NB4 (cell line): ENCODE results near the gene TEX44.
A peak's percentile ranks its signal among the peaks of the same experiment; 100 is the strongest.

ENCODE experiments used
- CTCF ChIP-seq: IDR thresholded peaks from one replicate; pipeline ENCODE4 v1.5.1; 2012; ENCODE audit warnings: low read depth, low read length
- MAX ChIP-seq: IDR thresholded peaks from 2 replicates; pipeline ENCODE4 v1.6.1; 2011; ENCODE audit warnings: low read depth, low read length
- POLR2A ChIP-seq: IDR thresholded peaks from 2 replicates; pipeline ENCODE4 v1.6.1; 2011; ENCODE audit warnings: mild to moderate bottlenecking; ENCODE audit not compliant: insufficient read length; ENCODE audit errors: extremely low read depth

GRCh38 chr2:231545105-231545902, 47.4 kb upstream of the TEX44 start:
- no peak for TF ChIP-seq CTCF
- no peak for TF ChIP-seq POLR2A
- peak; percentile 78 for TF ChIP-seq MAX
